ENCODE data around the gene LAG3.
A peak's percentile ranks its signal among the peaks of the same experiment; 100 is the strongest.

The LAG3 gene

GRCh38 chr12:6790496-6791150 lies 18.3 kb downstream of the LAG3 start:
- no peak for TF ChIP-seq CTCF (IDR thresholded peaks at IDR 0.05; ENCODE audit: insufficient read depth, low read length, missing control alignments)
- ChIA-PET CTCF (interaction anchor here (1.3 to 5.3 kb wide), 3 partner anchors 20 to 37 kb away, joined by 5 to 38 read pairs (median 14); partner anchors contain the start of gene MLF2), POLR2A (no interaction called here)
- no peak for DNase-seq (ENCODE audit: low read depth, low spot score)
- H3K4me3 ChIP-seq (ENCODE audit: low read depth, low read length), result no peak overlapping the region

GRCh38 chr12:6791931-6792520 lies 19.7 kb downstream of the LAG3 start:
- POLR2A ChIA-PET, result interaction anchor here (1.0 to 1.9 kb wide), 3 partner anchors 26 to 39 kb away, joined by 3 to 6 read pairs (median 4); partner anchors contain the start of genes MLF2, P3H3 and PTMS
- no peak overlapping the region for H3K4me3 ChIP-seq (ENCODE audit: low read depth, low read length)
- CTCF ChIA-PET, result interaction anchor here (0.7 to 2.3 kb wide), 11 partner anchors 9 to 58 kb away, joined by 3 to 14 read pairs (median 4); partner anchors contain the start of genes MLF2 and PTMS
- DNase-seq (ENCODE audit: low read depth, low spot score), result no peak
- TF ChIP-seq CTCF (IDR thresholded peaks at IDR 0.05; ENCODE audit: insufficient read depth, low read length, missing control alignments), result no peak

- CTCF ChIA-PET, result interaction anchor here (0.7 to 2.3 kb wide), 13 partner anchors 9 to 58 kb away, joined by 3 to 14 read pairs (median 4); partner anchors contain the start of genes MLF2 and PTMS
- no peak for DNase-seq (ENCODE audit: low read depth, low spot score)
- peak overlapping the region; percentile 6; the same call in 1 of the 2 replicates for H3K4me3 ChIP-seq (ENCODE audit: low read depth, low read length)
- POLR2A ChIA-PET, result interaction anchor here (1.0 to 1.9 kb wide), 3 partner anchors 27 to 40 kb away, joined by 3 to 6 read pairs (median 4); partner anchors contain the start of genes MLF2, P3H3 and PTMS
- TF ChIP-seq CTCF (IDR thresholded peaks at IDR 0.05; ENCODE audit: insufficient read depth, low read length, missing control alignments), result no peak
Observed at GRCh38 chr12:6792522-6793201, 20.3 kb downstream of the LAG3 start.

GRCh38 chr12:6795088-6795487 lies 22.8 kb downstream of the LAG3 start:
- H3K4me3 ChIP-seq (ENCODE audit: low read depth, low read length), result no peak overlapping the region
- CTCF ChIA-PET, result interaction anchor here (1.2 to 2.9 kb wide), 3 partner anchors 15 to 42 kb away, joined by 3 to 12 read pairs (median 5); partner anchors contain the start of genes MLF2 and PTMS
- no peak for TF ChIP-seq CTCF (IDR thresholded peaks at IDR 0.05; ENCODE audit: insufficient read depth, low read length, missing control alignments)
- DNase-seq (ENCODE audit: low read depth, low spot score), result no peak
- POLR2A ChIA-PET, result no interaction called here

GRCh38 chr12:6796576-6796975 lies 24.3 kb downstream of the LAG3 start:
- CTCF ChIA-PET, result interaction anchor here (1.2 to 2.9 kb wide), 5 partner anchors 14 to 43 kb away, joined by 3 to 12 read pairs (median 4); partner anchors contain the start of genes MLF2 and PTMS
- POLR2A ChIA-PET, result no interaction called here
- H3K4me3 ChIP-seq (ENCODE audit: low read depth, low read length), result no peak overlapping the region
- no peak for TF ChIP-seq CTCF (IDR thresholded peaks at IDR 0.05; ENCODE audit: insufficient read depth, low read length, missing control alignments)
- DNase-seq (ENCODE audit: low read depth, low spot score), result no peak
